NT2/D1 (cell line): ENCODE results near the gene LSMEM2.
A peak's percentile ranks its signal among the peaks of the same experiment; 100 is the strongest.
"Not testable (repeated sequence)": the region's sequence is repeated elsewhere in the genome, so short reads cannot be mapped to it uniquely, and the experiment has no call there.

Source experiments
- DNase-seq: peaks from one replicate; pipeline ENCODE4 v3.0.0-alpha.2; 2011; ENCODE audit warnings: low read depth, low spot score
- H3K27me3 ChIP-seq: 2 replicates; pipeline ENCODE4 v1.6.0; 2011; ENCODE audit warnings: mild to moderate bottlenecking; ENCODE audit not compliant: insufficient read length, insufficient read depth
- H3K36me3 ChIP-seq: 2 replicates; pipeline ENCODE4 v1.6.1; 2011; ENCODE audit warnings: mild to moderate bottlenecking, low read length, mixed read lengths; ENCODE audit not compliant: insufficient read depth, insufficient read length
- H3K4me1 ChIP-seq: 2 replicates; pipeline ENCODE4 v1.5.1; 2011; ENCODE audit not compliant: insufficient read depth, insufficient read length
- H3K4me3 ChIP-seq: 2 replicates; pipeline ENCODE4 v1.5.1; 2011; ENCODE audit warnings: low read depth; ENCODE audit not compliant: insufficient read length
- H3K9ac ChIP-seq: 2 replicates; pipeline ENCODE4 v1.6.0; 2011; ENCODE audit warnings: low read depth; ENCODE audit not compliant: insufficient read length
- H3K9me3 ChIP-seq: 2 replicates; pipeline ENCODE4 v1.5.1; 2011; ENCODE audit warnings: mild to moderate bottlenecking, low read length; ENCODE audit not compliant: insufficient read depth
- SUZ12 ChIP-seq: IDR thresholded peaks from 2 replicates; pipeline ENCODE4 v1.6.1; 2011; ENCODE audit not compliant: insufficient read length, insufficient read depth; ENCODE audit errors: extremely low read depth
- YY1 ChIP-seq: IDR thresholded peaks from 2 replicates; pipeline ENCODE4 v1.6.1; 2011; ENCODE audit not compliant: insufficient read length, insufficient read depth
- ZNF274 ChIP-seq: IDR thresholded peaks from 2 replicates; pipeline ENCODE4 v1.6.1; 2011; ENCODE audit warnings: mild to moderate bottlenecking, low read depth, low read length

The LSMEM2 gene

DNA sequence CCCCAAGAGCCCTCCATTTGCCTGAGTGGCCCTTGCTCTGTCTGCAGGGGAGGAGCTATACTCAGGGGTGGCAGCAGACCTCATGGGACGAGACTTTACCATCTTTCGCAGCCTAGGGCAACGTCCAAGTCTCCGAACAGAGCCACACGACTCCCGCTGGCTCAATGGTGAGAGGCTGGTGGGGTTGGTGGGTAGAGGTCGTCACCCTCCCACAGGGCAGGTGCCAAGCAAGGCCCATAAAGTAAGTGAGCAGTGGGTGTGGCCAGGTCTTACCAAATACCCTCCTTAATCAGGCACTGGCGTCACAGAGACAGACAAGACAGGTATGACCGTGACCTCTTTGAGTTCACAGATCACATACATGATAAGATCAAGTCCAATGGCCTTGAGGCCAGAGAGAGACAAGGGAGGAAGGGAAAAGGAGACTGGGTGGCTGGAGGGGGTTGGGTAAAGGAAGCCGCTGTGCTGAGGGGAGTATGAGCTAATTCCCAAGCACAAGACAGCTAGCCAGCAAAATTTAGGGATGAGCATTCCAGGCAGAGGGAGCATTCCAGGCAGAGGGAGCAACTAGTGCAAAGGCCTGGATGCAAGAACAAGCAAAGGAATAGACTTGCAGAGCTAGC, 7.5 kb upstream of the LSMEM2 start:
- TF ChIP-seq SUZ12 (no peak), YY1 (no peak), ZNF274 (no peak)
- H3K27me3 ChIP-seq: no peaks in the 10 kb centered on the region
- no peaks in the 10 kb centered on the region for H3K9me3 ChIP-seq
- H3K36me3 ChIP-seq: peaks cover 53% of the 10 kb centered on the region
- peaks cover 57% of the 10 kb centered on the region for H3K4me1 ChIP-seq
- no peak overlapping the region for H3K4me3 ChIP-seq
- no peak for DNase-seq
- H3K9ac ChIP-seq: no peak overlapping the region

DNA sequence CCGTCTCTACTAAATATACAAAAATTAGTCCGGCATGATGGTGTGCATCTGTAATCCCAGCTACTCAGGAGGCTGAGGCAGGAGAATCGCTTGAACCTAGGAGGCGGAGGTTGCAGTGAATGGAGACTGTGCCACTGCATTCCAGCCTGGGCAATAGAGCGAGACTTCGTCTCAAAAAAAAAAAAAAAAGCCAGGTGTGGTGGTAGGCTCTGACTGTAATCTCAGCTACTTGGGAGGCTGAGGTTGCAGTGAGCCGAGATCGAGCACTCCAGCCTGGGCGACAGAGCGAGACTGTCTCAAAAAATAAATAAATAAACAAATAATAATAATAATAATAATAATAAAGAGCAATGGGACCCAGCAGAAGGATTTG, 6.4 kb upstream of the LSMEM2 start:
- H3K27me3 ChIP-seq, H3K9me3 ChIP-seq, DNase-seq, H3K4me3 ChIP-seq: not testable (repeated sequence)
- peaks cover 63% of the 10 kb centered on the region for H3K36me3 ChIP-seq
- peaks cover 49% of the 10 kb centered on the region for H3K4me1 ChIP-seq
- peak overlapping the region; percentile 53 for H3K9ac ChIP-seq

DNA sequence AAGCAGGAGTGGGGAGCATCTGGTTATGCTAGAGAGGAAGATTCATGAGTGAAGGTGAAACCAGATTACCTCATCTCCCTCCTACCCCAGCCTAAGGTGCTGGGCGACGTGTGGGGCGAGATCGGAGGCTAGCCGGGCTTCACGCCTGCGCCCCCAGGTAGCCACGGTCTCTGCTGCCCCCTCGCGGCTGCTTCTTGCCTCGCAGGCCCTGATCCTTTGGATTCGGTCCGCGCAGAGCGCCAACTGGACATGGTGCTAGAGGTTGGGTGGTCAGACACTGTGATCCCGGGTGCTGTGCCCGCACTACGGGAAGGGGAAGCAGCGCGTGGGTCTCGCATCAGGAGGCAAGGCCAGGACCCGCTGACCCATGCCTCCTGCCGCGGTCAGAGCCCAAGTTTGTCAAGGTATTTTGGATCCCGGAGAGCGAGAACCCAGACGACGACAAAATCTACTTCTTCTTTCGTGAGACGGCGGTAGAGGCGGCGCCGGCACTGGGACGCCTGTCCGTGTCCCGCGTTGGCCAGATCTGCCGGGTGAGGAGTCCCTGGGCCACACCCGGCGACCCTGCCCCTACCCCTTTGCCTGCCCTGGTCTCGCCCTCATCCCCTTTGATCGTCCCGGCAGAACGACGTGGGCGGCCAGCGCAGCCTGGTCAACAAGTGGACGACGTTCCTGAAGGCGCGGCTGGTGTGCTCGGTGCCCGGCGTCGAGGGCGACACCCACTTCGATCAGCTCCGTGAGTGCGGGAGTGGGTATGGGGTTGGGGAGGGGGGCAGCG, 5.8 kb upstream of the LSMEM2 start:
- Histone ChIP-seq H3K9me3 (no peaks in the 10 kb centered on the region), H3K4me1 (peaks cover 43% of the 10 kb centered on the region), H3K36me3 (peaks cover 69% of the 10 kb centered on the region), H3K9ac (peak overlapping the region; percentile 53), H3K27me3 (no peaks in the 10 kb centered on the region), H3K4me3 (peak overlapping the region; percentile 3)
- DNase-seq: peak; percentile 70
- TF ChIP-seq YY1: no peak
- no peak for TF ChIP-seq SUZ12
- no peak for TF ChIP-seq ZNF274

DNA sequence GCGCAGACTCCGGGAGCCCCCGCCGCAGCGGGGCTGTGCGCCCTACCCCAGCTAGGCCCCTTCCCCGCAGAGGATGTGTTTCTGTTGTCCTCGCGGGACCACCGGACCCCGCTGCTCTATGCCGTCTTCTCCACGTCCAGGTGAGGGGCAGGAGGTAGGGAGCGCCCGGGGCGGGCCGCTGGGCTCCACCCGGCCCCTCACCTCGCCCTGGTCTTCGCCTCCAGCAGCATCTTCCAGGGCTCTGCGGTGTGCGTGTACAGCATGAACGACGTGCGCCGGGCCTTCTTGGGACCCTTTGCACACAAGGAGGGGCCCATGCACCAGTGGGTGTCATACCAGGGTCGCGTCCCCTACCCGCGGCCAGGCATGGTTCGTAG, 5.2 kb upstream of the LSMEM2 start:
- no peak for DNase-seq
- no peaks in the 10 kb centered on the region for H3K9me3 ChIP-seq
- peak overlapping the region; percentile 53 for H3K9ac ChIP-seq
- H3K27me3 ChIP-seq: no peaks in the 10 kb centered on the region
- TF ChIP-seq SUZ12 (no peak), ZNF274 (no peak)
- peaks cover 41% of the 10 kb centered on the region for H3K4me1 ChIP-seq
- H3K36me3 ChIP-seq: peaks cover 74% of the 10 kb centered on the region
- no peak overlapping the region for H3K4me3 ChIP-seq

DNA sequence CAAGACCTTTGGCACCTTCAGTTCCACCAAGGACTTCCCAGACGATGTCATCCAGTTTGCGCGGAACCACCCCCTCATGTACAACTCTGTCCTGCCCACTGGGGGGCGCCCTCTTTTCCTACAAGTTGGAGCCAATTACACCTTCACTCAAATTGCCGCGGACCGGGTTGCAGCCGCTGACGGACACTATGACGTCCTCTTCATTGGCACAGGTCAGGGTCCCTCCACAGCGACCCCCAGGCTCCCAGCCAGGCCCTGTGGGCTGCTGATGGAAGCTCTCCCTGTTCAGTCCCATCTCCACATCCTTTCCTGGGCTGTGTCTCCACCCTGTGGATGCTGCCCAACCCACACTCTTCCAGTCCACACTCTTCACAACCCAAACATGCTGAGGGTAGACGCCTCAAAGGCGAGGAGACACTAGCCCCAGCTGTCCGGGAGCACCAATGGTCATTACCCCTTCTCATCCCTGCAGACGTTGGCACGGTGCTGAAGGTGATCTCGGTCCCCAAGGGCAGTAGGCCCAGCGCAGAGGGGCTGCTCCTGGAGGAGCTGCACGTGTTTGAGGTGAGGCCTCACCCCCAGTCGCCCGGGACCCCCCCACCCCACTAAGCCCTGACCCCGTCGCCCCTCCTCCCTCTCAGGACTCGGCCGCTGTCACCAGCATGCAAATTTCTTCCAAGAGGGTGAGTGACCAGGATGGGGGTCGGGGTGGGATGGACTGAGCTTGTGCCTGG, 4.3 kb upstream of the LSMEM2 start:
- peaks cover 40% of the 10 kb centered on the region for H3K4me1 ChIP-seq
- no peak for TF ChIP-seq SUZ12
- no peak for TF ChIP-seq ZNF274
- TF ChIP-seq YY1: no peak
- DNase-seq: peak; percentile 73

DNA sequence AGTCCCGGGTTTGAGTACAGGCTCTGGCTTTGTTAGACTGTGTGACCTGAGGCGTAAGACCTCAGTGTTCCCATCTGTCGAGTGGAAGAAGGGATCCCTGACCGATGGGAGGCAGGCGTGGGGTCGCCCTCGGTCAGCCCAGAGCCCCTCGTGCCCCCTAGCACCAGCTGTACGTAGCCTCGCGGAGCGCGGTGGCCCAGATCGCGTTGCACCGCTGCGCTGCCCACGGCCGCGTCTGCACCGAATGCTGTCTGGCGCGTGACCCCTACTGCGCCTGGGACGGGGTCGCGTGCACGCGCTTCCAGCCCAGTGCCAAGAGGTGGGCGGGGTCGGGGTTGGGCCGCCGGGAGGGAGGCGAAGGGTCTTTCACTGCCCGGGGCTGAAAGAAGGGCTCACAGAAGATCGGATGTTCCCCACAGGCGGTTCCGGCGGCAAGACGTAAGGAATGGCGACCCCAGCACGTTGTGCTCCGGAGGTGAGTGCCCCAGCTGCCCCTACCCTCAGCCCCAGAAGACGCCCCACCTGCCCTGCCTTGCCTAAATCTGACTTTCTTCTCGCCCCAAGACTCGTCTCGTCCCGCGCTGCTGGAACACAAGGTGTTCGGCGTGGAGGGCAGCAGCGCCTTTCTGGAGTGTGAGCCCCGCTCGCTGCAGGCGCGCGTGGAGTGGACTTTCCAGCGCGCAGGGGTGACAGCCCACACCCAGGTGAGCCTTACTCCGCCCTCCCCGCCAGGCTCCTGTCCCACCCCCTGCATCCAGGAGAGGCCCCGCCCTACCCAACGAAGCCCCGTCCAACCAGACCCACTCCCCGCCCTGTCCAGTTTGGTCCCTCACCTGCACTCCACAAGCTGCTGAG, 3.5 kb upstream of the LSMEM2 start:
- Histone ChIP-seq H3K4me1 (peaks cover 32% of the 10 kb centered on the region), H3K4me3 (no peak overlapping the region), H3K9me3 (no peaks in the 10 kb centered on the region), H3K27me3 (no peaks in the 10 kb centered on the region), H3K9ac (no peak overlapping the region), H3K36me3 (peaks cover 76% of the 10 kb centered on the region)
- DNase-seq: no peak
- no peak for TF ChIP-seq YY1
- no peak for TF ChIP-seq ZNF274
- TF ChIP-seq SUZ12: no peak

More for the DNA sequence above, 4.3 kb upstream of the LSMEM2 start:
- Histone ChIP-seq H3K9me3 (no peaks in the 10 kb centered on the region), H3K4me3 (no peak overlapping the region), H3K27me3 (no peaks in the 10 kb centered on the region), H3K36me3 (peaks cover 80% of the 10 kb centered on the region), H3K9ac (no peak overlapping the region)
